HG03175 (cell line): Measurements from ENCODE around the gene KIF16B.
A peak's percentile ranks its signal among the peaks of the same experiment; 100 is the strongest.
"Not testable (repeated sequence)": the region's sequence is repeated elsewhere in the genome, so short reads cannot be mapped to it uniquely, and the experiment has no call there.

Experiments
- ATAC-seq: cut with Tn5 transposase; IDR thresholded peaks from one replicate; pipeline ENCODE4 v1.9.1; 2021; ENCODE audit warnings: mild to moderate bottlenecking, moderate library complexity; ENCODE audit not compliant: unreplicated experiment

KIF16B gene

DNA sequence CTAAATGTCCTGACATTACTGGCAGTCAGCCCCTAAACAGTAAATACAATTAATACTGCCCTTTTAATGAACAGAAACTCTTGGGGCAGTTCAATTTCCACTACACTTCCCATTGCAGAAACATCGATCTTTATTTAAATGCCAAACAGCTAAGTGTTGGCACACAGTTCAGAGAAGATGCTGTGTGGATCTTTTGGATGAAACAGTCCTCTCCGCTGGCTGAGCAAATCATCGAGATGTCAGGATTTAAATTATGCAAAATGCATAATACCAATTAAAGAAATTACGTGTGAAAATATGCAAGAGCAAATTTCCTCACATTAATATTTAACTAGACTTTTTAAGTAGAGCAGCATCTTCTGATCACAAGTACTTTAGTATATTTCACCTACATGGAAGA is 132.6 kb downstream of the KIF16B start:
- no peak for ATAC-seq

DNA sequence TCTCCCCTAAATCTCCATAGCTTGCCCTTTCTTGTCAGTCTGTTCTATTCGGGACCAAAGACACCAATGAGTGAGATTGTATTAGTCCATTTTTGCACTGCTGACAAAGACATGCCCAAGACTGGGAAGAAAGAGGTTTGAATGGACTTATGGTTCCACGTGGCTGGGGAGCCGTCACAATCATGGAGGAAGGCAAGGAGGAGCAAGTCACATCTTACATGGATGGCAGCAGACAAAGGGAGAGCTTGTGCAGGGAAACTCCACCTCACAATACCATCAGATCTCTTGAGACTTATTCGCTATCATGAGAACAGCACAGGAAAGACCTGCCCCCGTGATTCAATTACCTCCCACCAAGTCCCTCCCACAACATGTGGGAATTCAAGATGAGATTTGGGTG is 133.7 kb downstream of the KIF16B start:
- ATAC-seq, result not testable (repeated sequence)

DNA sequence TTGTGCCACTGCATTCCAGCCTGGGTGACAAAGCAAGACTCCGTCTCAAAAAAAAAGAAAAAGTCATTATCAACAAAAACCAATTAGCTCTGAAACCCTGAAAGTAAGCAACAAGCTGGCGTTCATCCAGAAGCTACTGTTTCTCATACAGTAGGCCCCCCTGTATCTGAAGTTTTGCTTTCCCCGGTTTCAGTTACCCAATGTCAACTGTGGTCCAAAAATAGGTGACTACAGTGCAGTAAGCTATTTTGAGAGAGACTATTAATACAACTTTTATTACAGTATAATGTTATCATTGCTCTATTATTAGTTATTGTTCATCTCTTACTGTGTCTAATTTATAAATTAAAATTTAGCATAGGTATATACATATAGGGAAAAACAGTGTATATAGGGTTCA is 135.1 kb downstream of the KIF16B start:
- ATAC-seq, result no peak

DNA sequence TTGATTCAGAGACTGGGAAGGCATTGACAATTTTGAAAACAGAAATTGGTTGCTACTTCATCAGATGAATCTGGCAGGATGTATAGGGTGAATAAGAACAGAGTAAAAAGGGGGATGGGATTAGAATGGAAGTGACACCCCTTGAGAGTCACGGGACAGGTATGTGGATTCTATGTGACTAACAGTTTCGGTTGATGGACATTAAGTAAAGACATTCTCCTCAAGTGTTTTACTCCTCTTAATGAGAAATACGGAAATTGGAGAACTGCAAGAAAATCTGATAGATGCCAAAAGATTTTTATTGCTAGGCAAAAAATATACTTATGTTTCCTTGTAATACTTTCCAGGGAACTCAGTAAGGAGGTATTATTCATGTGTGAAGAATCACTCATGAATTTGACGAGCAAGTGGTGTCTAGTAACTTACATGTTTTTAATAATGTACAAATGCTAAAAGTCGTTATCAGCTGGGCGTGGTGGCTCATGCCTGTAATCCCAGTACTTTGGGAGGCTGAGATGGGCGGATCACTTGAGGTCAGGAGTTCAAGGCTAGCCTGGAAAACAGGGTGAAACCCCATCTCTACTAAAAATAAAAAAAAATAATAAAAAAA is 135.8 kb downstream of the KIF16B start:
- no peak for ATAC-seq

DNA sequence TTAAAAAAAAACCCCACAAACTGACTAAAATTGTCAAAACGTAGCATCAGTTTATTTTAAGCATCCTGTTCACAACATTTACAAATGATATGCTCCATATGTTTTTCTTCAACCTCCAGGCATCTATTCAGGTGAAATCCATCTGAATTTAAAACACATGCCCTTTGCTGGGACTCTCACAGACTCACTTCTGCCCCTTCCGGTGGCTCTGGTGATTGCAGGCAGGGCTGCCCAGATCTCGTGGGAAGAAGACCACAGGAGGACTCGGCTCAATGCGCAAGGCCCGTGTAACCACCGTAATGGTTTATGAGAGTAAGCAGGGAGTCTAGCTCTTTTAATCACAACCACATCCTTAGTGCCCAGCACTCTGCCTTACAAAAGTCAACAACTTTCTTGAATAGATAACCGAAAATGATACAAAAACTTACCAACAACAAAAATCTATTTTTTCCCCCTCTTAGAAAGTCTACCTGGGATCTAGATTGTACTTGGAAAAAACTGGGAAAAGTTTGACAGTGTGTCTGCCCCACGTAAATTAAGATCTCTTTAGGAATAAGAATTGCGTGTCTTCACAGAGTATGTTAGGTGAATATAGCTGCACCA is 139.1 kb downstream of the KIF16B start:
- peak; percentile 94 for ATAC-seq

DNA sequence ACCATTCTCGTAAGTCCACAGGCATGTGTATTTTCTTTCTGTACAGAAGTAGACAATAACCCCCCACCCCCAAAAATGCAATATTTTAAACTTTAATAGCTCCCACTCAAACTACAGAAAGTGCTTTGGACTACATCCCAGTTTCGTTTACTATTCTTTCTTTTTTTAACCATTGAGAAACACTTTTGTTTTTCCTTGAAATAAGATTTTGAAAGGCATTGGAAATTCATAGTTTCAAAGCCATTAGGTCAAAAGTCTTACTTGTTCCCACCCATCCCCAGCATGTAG is 140.0 kb downstream of the KIF16B start:
- no peak for ATAC-seq

DNA sequence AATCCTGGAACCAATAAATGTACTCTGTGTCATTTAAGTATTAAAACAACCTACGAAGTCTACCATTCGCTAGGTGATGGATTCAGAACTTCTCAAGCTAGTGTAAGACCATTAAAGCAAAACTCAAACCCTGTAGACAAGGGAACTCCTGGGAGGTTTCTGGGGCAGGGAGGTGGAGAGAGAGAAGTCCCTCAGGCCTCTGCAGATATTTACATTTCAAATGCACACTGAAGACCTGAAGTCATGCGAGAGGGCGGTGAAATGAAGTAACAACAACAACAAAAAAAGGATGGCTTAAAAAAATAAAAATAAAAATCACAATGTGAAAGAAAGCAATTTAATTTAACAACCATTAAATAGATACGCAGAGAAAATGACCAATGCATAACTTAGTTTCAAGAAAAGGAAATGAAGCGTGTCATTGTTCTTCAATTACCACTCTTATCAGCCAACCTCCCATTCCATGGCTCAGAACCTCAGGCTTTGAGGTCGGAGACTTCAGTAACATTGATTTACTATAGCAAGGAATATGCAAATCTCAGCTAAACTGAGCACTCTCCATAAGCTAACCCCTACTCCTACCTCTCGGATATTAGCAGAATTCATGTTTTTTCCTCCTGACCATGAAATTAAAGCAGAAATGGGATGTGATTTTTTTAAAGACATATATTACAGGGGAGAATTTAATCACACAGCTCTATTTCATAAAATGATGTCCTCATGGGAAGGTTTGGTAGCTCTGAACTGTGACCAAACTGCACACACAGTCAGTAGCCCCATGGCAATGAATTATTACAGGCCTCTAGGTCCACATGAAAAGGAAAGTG is 140.6 kb downstream of the KIF16B start:
- no peak for ATAC-seq

DNA sequence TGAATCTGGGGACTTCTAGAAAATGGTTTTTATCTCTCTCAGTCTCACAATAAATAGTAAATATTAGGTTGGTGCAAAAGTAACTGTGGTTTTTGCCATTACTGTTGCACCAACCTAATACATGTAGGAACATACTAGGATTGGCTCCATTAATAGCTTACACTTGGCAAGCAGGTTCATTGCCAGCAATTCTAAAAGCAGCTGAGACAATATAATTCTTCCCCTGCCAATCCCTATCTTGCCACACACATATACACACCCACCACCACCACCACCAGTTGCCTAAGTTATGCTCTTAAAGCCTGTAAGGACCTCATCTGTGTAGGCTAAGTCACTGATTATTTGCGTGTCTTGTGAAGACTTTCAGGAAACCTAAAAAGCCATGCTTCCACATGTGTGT is 145.1 kb downstream of the KIF16B start:
- no peak for ATAC-seq

DNA sequence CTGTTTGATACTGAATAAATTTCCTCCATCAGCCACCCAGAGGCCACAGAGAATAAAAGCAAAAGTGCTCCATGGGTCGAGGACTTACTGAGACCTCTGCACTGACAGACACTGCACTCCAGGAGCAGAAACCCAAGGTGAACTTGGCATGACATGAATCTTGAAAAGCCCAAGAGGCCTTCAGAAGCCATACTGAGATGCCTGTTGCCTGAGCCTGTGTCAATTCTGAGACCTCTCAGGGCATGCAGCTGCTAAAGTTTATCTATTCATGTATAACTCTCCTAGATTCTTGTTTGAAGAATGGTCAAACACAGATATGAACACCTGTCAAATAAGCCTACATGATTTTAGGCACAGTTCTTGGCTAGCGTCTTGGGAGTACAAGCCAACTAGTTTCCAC is 145.7 kb downstream of the KIF16B start:
- ATAC-seq, result no peak

DNA sequence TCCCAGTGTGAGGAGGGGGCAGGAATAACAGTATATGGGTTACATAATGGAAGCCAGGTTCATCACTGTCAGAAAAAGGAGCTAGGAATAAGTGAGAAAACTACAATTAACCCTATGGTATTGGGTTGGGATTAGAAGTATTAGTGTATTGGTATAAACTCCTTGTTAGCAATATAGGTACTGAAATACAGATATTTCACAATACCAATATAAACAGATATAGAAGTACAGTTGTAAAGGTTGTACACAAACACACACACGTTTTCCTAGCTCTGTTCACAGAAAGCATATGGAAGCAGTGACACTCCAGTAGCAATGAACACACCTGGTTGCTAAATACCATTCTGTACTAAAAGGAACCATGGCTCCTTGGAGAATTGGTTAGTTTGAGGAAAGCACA is 148.5 kb downstream of the KIF16B start:
- ATAC-seq, result no peak

DNA sequence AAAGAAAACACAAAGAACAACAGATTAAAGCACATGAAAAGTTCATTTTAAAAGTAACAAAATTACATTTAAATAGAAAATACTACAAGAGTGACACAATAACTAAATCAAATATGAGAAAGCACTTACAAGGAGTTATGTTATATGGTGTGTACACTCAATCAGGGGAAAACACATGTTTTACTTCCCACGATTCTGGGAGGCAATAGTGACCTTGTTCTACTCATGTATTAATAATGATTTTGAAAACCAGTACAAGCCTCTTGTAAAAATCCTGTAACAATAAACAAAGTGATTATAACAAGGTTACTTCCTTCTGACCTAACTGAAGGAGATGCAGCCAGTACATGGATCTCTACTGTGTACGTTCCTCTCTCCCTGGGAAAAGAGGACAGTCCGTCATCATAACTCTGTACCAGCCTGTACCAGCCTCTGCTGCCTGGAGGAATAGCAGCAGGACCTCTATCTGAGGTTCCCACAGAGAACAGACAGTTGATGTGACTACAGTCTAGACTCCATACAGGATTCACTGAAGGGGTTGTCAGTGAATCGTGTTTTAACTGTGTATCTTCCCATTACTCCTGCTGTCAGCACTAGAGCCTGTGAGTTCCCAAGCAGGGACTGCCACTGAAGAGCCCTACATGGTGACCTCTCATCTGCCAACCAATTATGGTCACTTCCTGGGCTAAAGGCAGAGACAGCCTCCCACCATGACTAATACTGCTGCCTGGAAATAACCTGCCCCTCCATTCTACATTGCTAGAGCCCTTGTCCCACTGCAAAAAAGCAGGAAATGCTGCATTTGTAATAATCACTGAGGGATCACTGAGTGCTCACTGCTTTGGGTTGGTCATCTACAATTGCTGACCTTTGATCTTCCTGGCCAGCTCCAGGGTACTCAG is 149.7 kb downstream of the KIF16B start:
- no peak for ATAC-seq

DNA sequence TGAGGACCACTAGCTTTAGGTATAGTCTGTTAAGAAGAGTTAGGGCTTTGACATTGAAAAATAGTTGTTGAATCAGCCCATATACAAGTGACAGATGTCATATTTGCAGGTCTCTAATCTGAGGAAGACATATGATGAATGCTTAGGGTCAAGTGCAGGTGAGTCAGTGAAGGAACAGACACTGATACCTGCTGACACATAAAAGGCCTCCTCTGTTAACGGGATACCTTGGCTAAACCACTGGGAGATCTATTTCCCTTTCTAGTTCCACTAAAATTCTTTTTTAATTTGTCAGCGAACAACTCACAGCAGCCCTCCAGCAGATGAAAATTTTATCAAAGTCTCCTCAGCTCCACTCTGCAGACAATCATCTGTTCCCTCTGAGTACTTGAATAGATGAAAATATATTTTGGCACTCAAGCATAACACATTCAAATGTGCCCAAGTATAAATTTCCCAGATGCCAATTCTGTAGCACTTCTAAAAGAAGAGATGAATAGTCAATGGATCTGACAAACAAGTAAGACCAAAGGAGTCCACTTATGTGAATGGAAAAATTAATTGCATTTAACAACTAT is 154.0 kb downstream of the KIF16B start:
- ATAC-seq, result no peak

DNA sequence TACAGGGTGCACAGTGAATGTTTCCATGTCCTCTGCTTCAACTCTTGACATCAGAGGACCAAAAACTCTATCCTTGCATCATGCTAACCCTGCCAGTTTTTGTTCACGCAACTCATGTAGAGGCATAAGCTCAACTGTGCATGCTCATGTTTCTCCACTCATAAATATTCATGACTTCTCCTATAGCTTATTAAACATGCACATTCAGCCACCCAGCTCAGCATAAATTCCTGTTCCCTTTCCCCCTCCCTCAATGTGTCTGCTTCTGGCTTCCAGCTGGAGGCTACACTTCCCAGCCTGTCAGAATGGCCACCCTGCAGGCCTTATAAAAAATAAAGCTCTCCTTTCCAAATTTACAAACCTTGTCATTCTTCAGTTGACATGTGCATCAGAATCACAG is 154.6 kb downstream of the KIF16B start:
- no peak for ATAC-seq

DNA sequence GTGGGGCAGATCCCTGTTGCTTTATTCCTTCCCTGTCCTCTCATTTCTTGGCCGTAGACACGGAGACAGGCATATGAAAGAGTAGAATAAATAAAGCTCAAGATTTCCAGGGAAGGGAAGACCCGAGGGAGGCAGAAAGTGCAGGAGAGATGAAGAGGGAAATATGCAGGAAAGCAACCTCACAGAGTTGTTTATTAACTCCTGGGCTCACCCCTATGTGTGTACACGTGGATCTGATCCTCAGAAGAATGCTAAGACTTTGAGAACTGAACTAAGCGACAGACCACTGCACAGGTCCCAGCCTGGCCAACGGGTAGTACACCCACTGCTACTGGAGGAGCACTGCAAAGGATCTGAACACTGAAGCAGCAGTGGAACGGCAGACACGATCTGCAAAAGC is 156.2 kb downstream of the KIF16B start:
- ATAC-seq, result no peak

DNA sequence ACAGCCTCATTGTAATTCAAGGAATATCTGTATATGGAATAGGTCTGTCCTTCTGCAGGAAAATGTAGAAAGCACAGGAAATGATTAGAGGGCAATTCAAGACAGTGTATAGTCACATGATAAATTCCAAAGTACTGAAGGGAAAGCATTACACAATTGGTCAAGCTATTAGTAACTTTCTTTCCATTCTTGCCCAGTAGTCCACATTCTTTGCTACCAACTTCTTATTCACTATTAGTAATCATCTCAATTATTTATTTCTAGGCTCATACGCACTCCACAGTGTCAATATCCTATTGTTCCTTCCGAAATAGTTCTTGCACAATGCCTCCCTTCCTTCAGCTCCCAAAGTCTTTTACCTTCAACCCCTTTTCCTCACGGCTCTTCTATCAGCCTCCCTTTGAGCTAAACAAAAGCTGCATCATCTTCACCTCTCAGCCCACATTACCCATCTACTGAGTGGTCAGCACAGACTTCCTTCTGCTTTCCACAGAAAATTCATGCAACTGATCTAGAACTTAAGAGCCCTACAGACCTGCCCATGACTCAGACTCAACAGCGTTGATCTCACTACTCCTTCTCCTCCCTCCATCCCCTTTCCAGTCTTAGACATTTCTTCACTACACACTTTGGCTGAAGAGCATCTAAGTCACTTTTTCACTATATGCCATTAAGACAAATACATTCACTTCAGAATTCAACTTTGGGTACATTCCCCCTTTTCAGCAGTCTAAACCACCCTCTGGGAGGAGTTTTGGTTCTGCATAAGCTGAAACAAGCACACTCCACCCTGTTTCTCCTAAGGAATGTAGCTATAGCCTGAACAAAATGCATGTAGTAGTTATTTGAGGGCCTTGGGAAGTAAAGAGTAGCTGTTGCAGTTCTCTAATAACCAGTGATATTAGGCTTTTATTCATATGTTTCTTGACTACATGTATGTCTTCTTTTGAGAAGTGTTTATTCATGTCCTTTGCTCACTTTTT is 157.9 kb downstream of the KIF16B start:
- ATAC-seq, result no peak

DNA sequence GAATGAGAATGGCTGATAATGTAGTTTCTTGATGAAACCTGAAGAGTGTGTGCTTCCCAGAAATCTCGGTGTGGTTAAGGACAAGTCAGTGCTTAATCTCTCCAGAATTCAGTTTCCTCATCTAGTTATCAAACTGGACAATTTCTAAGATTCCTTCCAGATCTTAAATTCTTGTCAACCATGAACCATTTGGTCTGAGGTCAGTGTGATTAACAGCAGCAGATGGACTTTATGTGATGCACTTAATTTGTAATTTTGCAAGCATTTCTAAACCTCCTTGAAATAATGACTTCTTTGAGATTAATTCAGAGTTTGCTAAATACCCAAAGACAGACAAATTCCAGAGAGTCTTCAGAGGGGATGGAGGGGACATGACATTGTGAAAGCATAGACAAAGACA is 160.3 kb downstream of the KIF16B start:
- no peak for ATAC-seq

DNA sequence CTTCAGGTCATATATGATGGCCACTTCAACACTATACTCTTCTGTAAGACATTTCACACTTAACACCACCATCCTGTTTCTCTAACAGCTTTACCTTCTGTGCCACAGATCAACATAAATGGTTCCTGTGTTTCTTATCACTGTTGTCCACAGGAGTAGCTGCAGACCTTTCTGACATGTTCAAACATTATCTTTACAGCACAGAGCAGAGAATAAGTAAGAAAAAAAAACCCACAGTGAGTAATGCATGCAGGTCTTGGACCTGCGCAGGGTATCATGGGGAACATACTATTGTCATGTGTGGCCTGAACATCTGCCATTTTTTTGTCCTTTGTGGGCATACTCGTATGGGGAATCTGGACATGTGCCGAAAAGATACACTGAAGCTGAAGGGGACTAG is 161.9 kb downstream of the KIF16B start:
- no peak for ATAC-seq

DNA sequence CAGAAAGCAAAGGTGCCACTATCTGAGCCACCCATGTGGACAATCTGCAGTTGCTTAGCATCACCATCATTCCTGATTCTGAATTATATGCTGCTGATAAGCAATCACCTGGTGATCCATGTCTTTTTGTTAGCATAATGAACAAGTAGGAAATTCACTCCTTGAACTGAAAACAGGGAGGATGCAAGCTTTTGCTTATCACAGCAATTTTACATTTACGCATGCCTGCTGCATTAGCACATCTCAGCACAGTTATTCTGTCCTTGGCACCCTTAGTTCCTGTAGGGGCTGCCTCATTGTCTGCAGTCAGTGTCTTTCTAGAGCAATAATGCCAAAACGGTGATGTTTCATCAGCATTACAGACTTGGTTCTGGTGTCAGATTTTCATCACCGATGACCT is 162.6 kb downstream of the KIF16B start:
- ATAC-seq, result no peak

DNA sequence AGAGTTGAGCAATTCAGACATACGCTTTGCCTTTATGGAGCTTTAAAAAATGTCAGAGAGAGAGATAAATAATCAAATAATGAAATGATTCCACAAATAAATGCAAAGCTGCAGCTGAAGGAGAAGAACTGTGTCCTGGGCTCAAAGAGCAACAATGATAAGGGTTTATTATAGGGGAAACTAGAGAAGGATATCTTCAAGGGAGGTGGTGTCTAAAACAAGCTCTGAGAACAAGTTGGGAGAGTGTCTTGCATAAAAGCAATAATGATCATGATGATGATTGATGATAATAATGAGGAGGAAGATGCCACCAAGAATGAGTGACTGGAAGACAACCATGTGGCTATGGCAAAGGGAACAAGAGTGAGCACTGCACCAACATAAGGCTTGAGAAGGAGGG is 164.3 kb downstream of the KIF16B start:
- no peak for ATAC-seq
